ENCODE results near the gene TMEM147. TPM values are rescaled to one million over a fixed set of nuclear protein-coding genes. Genes with fewer than 3 reads are reported as not detected.
A peak's percentile ranks its signal among the peaks of the same experiment; 100 is the strongest.

TMEM147 gene
- total and polyA plus RNA-seq, 10 of the 15 experiments (the other 5 are each of a cell fraction or from before 2014, with no cell fraction given) = 53.4 to 145 (median 79.3) TPM

GRCh38 chr19:35549174-35549788 lies 3.9 kb downstream of the TMEM147 start (continued):
- TF ChIP-seq NFIC (IDR thresholded peaks at IDR 0.05; ENCODE audit: low read depth, low read length) (no peak), NBN (IDR thresholded peaks at IDR 0.05) (0 out of 2 replicates have a peak, but pooled peaks have one; percentile 44), ZNF384 (IDR thresholded peaks at IDR 0.05; ENCODE audit: borderline replicate concordance, low read depth, low read length) (no peak), POLR2AphosphoS2 (IDR thresholded peaks at IDR 0.05; ENCODE audit: low read depth, low read length) (no peak), CHD1 (IDR thresholded peaks at IDR 0.05; ENCODE audit: low read depth, low read length) (no peak), SMAD1 (IDR thresholded peaks at IDR 0.05; ENCODE audit: low read depth, partially characterized antibody) (no peak)

GRCh38 chr19:35549879-35550523 lies 4.6 kb downstream of the TMEM147 start:
- ChIA-PET CTCF (interaction anchor here (1.1 to 4.7 kb wide), 13 partner anchors 10 to 163 kb away, joined by 3 to 63 read pairs (median 7); partner anchors contain the start of gene ETV2), POLR2A (no interaction called here), SMC1A (ENCODE audit: uncharacterized antibody, unreplicated experiment) (interaction anchor here (1.3 to 2.7 kb wide), 3 partner anchors 40 to 61 kb away, joined by 4 to 12 read pairs (median 10); no protein-coding TSS in a partner anchor), RAD21 (ENCODE audit: unreplicated experiment) (no interaction called here)
- Histone ChIP-seq H3K9ac (ENCODE audit: control insufficient read depth, insufficient read depth, low read length) (no peak overlapping the region), H3K9me3 (replicated peaks; ENCODE audit: control insufficient read depth, insufficient read depth, low read length) (no peaks in the 10 kb centered on the region), H3K36me3 (ENCODE audit: control insufficient read depth in 2 of 2, insufficient read depth in 2 of 2, low read length in 1 of 2) (no peaks in the 10 kb centered on the region), H3K79me2 (ENCODE audit: control insufficient read depth, insufficient read depth, low read length) (peaks cover 9% of the 10 kb centered on the region), H3K27me3 (replicated peaks in 1 of 2; ENCODE audit: control insufficient read depth in 2 of 2, insufficient read depth in 2 of 2, low read length in 1 of 2) (no peaks in the 10 kb centered on the region), H3K4me3 (no peak overlapping the region), H2AFZ (ENCODE audit: control insufficient read depth, low read depth, low read length) (no peak overlapping the region), H3K27ac (ENCODE audit: control insufficient read depth, insufficient read depth) (no peak overlapping the region), H4K20me1 (ENCODE audit: control insufficient read depth, insufficient read depth) (no peaks in the 10 kb centered on the region), H3K4me2 (ENCODE audit: control insufficient read depth, insufficient read depth) (no peak overlapping the region), H3K4me1 (ENCODE audit: control insufficient read depth, insufficient read depth, low read length) (peaks cover 10% of the 10 kb centered on the region)
- TF ChIP-seq DPF2 (IDR thresholded peaks at IDR 0.05) = peak; percentile 41; the same call in 1 of the 2 replicates
- TF ChIP-seq BMI1 (IDR thresholded peaks at IDR 0.05; ENCODE audit: borderline replicate concordance) = no peak
- TF ChIP-seq JUNB (IDR thresholded peaks at IDR 0.05) = no peak
- TF ChIP-seq EGR1 (IDR thresholded peaks at IDR 0.05; ENCODE audit: borderline replicate concordance in 1 of 2, low read depth in 2 of 2, low read length in 2 of 2) = no peak
- no peak for TF ChIP-seq ATF7 (IDR thresholded peaks at IDR 0.05; ENCODE audit: low read depth)
- TF ChIP-seq, protein P1, sequence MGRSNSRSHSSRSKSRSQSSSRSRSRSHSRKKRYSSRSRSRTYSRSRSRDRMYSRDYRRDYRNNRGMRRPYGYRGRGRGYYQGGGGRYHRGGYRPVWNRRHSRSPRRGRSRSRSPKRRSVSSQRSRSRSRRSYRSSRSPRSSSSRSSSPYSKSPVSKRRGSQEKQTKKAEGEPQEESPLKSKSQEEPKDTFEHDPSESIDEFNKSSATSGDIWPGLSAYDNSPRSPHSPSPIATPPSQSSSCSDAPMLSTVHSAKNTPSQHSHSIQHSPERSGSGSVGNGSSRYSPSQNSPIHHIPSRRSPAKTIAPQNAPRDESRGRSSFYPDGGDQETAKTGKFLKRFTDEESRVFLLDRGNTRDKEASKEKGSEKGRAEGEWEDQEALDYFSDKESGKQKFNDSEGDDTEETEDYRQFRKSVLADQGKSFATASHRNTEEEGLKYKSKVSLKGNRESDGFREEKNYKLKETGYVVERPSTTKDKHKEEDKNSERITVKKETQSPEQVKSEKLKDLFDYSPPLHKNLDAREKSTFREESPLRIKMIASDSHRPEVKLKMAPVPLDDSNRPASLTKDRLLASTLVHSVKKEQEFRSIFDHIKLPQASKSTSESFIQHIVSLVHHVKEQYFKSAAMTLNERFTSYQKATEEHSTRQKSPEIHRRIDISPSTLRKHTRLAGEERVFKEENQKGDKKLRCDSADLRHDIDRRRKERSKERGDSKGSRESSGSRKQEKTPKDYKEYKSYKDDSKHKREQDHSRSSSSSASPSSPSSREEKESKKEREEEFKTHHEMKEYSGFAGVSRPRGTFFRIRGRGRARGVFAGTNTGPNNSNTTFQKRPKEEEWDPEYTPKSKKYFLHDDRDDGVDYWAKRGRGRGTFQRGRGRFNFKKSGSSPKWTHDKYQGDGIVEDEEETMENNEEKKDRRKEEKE (IDR thresholded peaks at IDR 0.05) = no peak
- FAIRE-seq = no peak
- no peak for ATAC-seq
- in situ Hi-C loops (cut with MboI) = no loop called here
- no peak for DNase-seq (ENCODE audit: low read depth, low spot score)
- 78% methylated on average over 15 of the region's 15 CpGs for WGBS (ENCODE audit: insufficient coverage, insufficient replicate concordance, low lambda C conversion rate, missing lambda C conversion rate)
- intact Hi-C loops (cut with micrococcal nuclease; ENCODE audit: unreplicated experiment) = loop anchor here (1.0 to 5.0 kb wide), 3 partner anchors 42 to 382 kb away; partner anchors contain the start of gene HAUS5
- no TSS peak for BruUV-seq (replicated peaks)

Measured in GM12878 (cell line).